ENCODE measurements around the gene USP25.

USP25 gene

DNA sequence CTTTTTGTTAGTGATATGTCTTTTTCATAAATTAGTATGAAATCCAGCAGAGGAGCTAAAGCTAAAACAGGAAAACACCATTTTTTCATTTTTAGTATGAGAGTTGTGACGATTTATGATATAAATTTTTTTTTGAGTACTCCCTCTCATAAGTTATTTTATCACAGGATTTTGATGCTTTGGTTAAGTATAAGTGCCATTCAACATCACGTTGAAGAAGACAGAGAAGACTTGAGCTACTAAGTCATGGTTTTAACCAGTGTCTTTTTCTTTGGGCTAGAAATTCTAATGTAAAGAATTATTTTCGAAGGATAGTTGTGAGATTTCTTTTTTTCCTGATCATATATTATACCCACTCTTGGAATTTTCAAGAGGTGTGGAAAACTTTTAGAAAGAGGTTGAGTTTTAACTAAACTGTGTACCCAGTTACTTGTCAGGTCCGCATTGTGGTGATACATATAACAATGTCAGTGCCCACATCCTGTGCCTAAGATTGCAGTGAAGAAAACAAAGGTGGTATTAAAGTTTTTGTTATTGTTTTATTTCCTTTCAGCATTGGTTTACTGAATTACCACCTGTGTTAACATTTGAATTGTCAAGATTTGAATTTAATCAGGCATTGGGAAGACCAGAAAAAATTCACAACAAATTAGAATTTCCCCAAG is 93.8 kb downstream of the USP25 start:
- no peak for DNase-seq

DNA sequence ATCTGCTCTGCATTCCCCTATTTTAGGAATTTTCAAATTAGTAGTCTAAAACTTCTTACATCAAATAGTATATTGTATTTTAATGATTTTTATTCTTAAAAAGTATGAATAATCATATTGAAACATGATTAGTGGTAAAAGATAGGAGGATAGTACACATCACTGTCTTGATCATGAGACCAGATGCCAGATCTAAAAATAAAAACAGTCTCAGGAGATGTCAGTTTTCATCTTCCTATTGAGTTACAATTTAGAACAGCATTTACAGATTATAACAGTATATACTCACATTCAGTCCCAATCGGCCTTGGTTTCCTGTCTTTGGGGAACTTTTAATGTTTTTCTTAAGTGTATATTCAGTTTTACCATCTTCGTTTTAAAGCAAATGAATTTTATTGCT is 95.9 kb downstream of the USP25 start:
- no peak for DNase-seq

DNA sequence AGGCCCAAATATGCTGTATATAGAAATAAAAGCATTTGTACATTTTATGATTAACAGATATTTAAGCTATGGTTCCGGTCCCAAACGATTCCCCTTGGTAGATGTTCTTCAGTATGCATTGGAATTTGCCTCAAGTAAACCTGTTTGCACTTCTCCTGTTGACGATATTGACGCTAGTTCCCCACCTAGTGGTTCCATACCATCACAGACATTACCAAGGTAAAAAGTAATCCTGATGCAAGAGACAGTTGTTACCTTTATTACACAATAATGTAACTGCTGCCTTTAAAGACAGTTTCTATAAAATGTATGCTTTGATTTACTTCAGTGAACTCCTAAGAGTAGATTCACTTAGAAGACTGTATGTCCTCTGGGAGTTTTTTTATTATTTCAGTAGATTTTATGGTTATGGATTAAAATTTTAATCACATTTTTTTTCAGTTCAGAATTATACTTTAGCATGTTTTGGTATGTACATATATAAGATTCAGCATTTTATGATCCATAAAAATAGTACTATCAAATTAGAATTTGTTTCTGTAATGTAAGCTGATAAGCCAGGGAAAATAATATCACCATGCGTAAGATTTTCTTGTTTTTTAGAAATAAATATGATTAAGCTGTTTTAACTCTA is 96.5 kb downstream of the USP25 start:
- DNase-seq = peak in 1 of 2 experiments; percentile 13

DNA sequence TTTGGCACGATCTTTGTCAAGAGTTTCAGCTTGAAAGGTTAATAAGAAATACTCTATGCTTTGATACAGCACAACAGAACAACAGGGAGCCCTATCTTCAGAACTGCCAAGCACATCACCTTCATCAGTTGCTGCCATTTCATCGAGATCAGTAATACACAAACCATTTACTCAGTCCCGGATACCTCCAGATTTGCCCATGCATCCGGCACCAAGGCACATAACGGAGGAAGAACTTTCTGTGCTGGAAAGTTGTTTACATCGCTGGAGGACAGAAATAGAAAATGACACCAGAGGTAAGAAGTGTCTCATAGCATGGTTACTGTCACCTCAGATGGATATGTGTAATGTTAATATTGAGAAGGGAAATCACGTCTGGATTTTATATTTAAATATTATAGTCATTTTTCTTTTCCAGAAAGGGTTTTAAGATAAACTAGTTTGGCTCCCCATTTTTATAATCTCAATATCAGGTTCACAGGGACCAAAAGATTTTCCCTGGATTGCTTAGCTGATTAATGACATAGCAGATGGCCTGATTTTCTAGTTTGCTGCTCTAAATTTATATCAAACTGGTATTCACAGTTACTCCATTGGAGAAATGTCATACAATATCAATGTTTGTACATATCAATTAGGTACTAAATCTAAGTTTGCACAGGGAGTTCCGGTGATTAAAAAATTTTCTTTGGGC is 97.3 kb downstream of the USP25 start:
- peak; percentile 46 to 49 for DNase-seq

DNA sequence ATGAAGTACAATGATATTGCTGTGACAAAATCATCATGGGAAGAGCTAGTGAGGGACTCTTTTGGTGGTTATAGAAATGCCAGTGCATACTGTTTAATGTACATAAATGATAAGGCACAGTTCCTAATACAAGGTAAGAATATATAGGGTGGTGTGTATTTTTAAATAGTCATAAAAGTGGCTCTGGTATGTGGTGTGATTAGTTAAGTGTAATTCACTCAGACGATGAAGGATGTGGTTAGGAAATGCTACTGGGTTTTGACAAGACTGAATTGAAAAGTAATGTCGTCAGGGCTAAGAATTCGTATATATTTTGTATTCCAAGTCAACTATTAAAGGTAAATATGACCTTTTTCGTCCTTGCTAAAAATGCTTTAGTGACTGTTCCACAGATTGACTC is 101.7 kb downstream of the USP25 start:
- no peak for DNase-seq

DNA sequence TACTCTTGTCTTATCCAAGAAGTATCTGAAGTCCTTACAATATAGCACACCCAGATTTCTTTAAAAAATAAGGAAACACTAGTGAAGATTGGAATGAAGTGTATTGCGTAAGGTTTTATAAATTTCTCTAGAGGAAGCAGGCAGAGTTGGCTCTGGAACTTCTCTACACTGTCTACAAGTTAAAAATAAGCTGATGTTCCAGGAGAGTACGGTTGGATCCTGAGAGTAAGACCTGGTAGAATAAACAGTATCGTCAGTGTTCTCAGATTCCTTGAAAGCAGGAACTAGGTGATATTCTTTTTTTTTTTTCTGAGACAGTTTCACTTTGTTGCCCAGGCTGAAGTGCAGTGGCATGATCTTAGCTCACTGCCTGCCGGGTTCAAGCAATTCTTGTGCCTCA is 107.9 kb downstream of the USP25 start:
- DNase-seq = no peak

DNA sequence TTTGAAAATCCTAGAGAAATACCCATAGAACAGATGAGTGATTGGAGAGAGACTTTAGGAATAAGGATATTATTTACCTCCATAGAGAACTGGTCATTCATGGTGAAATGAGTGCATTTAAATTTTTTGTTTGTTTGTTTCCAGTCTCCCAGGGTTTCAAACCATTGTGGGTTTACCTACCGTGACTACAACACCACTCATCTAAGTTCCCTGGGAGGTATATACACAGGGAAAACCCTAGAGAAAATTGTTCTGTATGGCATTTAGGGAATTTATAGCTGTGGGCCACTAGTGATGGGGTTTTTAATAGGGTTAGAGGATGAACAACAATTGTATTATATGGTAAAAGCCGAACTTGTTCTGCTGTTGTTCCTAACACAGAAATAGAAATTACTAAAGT is 109.2 kb downstream of the USP25 start:
- DNase-seq = no peak

DNA sequence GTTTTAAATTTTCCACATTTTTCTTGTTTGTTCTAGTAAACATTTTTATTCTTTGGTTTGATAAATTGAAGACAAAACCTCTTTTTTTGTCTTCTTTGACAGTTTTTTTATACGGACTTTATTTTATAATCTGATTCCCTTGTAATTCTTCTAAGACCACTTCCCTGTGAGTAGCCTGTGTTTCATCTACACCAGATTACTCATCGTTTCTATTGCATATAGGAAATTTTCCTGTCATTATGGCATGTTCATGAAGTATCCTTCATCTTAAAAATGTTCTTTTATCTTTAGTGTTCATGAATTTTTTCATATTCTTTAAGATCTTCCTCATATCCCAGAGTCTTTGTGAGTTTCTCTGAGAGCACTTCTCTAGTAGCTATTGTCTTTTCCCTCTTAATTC is 109.8 kb downstream of the USP25 start:
- no peak for DNase-seq

DNA sequence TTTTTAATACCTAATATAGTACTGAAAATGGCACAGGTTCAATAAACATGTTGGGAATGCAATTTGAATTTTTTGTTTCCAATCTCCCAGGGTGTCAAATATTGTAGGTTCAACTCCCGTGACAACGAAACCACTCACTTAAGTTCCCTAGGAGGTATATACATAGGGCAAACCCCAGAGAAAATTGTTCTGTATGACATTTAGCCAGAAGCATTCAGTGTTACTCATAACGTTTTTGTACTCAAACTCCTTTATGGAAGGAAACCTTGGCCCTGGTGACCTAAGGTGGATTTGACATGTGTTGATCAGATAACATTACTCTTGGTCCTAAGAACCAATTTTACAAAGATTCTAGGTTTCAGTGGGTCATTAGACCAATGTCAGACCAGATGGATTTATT is 110.6 kb downstream of the USP25 start:
- DNase-seq = no peak

DNA sequence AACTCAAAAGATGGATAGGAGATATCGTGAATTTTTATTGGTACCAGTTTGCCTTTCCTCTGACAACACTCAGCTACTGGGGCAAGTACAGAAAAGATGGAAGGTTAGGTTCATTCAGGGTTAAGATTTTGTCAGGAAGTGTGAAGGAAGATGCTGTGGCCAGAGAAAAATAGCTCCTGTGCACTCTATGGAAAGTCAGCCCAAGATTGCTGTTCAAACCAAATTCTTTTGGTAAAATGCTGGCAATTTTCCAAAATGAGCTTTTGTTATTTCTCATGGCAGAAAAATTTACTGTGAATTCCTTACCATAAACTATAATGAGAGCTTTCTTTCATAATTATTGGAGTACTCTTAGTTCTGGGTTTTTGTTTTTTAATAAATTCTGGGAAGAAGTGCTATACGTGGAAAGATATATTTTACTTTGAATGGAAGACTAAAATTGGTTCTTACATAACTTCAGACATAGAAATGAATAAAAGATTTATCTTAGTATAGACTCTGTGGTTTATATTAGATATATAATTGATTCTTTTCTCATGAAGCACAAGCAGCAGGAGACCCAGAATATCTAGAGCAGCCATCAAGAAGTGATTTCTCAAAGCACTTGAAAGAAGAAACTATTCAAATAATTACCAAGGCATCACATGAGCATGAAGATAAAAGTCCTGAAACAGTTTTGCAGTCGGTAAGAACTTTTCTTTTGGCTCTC is 112.2 kb downstream of the USP25 start:
- no peak for DNase-seq

DNA sequence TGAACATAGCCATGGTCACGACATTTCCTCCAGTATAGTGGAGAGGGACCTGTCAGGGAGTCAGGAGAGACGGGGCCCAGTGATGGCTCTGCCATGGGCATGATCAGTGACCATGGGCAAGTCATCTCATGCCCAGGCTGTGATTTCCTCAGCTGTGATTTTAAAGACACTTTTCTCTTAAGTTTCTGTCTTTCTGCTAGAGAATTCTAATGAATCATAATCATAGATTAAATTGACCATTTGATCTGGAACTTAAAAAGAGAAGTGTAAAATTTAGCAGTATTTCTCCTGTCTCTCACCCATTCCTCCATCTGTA is 112.7 kb downstream of the USP25 start:
- DNase-seq = no peak

DNA sequence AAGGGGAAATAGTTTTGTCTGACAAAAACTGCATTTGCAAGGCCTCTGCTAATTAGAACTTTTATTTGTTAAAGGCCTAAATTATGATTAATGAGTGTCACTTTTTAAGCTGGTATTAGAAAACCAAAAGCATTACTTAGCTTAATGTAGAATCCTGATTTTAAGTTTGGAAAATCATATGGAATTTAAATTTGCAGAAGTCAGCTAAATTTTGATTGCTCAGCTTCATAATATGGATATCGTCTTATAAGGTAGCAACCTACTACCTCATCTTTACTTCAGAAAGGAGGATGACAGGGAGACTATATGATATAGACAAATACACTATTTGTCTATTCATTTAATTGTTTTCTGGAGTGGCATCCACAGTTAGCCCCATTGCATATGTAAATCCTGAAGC is 114.0 kb downstream of the USP25 start:
- DNase-seq = no peak

DNA sequence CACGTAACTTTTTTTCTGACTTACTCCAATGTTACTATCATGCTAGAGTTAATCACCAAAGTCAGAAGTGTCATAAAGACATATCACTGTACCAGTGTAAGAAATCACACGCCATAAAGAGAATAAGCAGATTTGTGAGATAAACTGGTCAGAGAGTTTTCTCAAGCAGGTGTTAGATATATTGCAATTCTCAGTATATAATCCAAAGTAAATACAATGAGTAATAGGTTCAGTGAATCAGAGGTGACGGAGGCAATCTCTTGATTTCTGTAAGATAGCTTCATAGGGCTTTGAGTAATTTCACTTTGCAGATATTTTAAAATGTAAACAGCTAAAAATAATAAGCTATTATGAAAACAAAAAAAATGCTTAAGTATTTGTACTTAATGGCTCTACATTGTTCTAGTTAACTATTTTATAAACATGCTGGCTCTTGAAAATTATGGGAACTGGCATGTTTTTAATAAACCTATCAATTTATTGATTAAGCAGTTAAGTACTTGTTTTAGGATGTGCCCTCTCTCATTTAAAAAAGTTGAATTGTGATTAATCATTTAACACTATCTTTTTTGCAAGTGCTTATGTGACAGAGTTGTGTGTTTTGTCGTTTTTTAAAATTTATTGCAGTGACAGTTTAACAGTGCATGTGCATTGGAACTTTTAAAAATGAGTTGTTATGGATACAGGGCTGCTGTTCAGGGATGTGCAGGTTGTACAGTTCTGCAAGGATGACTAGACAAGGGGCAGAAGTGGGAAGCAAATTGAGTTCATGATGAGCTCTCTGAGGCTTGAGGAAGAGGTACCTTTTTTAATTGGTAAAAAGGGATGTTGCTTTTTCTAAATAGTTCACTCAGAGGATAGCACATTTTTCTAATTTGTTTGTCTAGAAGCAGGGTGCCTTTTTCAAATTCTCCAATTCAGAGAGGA is 119.1 kb downstream of the USP25 start:
- DNase-seq = no peak

DNA sequence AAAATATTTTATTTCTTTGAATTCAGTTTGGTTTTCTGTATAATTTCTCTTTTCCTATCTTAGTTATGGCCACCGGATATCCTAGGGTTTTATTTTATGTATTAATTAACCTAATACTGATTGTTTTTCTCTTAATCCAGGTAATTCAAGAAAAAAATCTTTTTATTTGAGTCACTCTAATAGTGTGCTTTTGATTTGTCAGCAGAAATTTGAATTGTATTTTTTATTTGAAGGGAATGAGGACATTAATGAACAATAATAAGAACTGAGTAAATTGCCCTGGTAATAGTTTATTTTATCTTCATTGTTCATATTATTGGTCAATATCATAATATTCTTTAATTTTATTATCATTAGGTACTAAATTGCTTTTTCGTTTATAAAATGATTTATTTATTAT is 120.1 kb downstream of the USP25 start:
- DNase-seq = no peak

DNA sequence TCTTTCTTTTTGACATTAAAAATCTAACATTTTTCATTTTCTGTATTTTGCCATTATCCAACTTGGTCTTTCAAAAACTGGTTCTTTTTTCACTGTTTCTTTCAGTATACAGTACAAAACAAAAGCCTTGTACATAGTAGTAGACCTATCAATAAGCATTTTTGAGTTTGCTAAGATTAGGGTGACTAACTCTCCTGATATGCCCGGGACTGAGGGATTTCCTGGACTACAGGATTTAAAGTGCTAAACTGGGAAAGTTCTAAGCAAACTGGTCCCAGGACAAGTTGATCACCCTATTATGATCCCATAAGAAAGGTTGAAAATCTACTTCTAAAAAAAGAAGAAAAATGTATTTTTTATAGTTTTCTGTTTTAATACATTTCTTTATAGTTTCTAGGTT is 120.9 kb downstream of the USP25 start:
- no peak for DNase-seq

DNA sequence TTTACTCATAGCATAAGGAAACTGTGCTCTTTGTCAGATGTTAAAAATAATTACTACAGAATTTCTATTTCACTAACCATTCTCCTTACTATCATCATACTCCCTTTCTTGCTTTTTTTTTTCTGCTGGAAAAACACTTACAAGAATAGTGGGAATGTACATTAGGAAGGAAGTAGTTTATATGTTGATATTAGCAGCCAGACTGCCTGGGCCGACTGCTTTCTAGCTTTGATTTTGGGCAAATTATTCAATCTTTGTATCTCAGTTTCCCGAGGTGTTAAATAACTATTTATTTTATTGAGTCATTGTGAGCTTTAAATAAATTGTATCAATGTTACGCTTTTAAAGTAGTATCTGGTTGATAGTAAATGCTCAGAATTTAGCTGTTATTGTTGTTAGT is 122.4 kb downstream of the USP25 start:
- DNase-seq = no peak

DNA sequence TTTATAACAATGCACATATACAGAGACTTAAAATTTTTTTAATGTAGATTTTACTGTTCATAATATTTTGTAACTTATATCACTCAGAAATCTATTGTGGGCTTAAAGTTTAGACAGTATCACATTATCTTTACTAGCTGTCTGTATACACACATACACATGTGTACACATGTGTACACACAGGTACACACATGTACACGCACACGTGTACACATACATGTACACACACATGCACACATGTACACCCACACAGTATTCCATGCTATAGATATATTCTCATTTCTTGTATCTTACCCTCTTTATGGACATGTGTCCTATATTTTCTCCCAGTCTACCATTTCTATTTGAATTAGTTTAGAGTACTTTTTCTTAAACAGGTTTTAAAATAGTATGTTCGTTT is 123.3 kb downstream of the USP25 start:
- DNase-seq = no peak

DNA sequence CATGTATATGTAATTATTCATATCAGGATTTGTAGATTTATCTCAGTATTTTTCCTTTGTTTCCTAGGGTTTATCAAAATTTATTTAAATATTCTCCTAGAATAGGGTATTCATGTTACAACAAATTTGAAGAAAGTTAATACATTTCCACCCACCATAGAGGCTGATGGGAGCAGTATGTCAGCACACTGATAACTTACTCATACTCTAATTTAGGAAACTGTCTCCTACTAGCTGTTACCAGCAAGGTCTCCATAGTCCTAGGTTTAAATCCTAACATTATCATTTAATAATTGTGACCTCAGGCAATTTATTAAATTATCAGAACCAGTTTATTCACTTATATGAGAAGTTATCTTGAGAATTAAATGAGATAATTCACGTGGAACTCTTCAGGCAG is 127.0 kb downstream of the USP25 start:
- DNase-seq = no peak

DNA sequence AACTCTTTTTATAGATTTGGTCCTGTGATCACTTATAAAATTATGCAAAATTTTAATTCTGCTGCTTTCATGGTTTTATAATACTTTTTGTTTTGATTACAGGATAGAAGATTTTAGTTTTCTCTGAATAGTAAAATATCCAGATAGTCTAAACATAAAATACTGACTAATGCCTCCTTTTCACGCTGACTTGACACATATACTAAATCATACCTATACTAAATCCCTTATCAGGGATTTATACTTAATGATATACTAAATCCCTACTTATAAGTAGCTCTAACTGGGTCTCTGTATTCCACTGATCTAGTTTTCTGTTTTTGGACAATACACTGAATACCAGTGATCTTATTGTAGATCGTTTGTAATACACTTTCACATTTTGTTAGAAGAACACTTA is 128.0 kb downstream of the USP25 start:
- DNase-seq = no peak

DNA sequence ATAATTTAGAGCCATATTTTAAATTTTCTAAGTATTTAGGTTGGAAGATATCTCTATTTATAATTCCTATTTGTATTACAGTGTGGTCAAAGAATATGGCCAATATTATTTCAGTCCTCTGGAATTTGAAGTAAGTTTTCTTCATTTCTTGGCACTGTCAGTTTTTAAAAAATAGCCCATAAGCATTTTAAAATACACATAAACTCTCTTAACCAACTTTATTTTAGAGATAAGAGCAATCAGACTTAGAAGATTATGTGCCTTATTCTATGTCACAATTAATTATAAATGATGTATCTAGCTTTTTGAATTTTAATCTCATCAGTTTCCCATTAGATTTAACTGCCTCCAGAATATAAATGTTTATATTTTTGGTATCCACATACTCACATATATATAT is 130.8 kb downstream of the USP25 start:
- DNase-seq = no peak

DNA sequence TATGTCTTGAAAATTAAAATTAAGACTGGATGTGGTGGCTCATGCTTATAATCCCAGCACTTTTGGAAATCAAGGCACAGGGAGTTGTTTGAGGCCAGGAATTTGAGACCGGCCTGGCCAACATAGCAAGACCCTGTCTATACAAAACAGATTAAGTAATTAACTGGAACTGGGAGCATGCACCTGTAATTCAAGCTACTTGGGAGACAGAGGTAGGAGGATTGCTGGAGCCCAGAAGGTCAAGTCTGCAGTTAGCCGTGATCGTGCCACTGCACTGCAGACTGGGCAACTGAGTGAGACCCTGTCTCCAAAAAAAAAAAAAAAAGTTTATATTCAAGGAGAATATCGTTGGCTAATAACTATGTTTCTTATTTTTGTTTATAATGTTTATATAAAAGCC is 139.2 kb downstream of the USP25 start:
- DNase-seq = no peak

DNA sequence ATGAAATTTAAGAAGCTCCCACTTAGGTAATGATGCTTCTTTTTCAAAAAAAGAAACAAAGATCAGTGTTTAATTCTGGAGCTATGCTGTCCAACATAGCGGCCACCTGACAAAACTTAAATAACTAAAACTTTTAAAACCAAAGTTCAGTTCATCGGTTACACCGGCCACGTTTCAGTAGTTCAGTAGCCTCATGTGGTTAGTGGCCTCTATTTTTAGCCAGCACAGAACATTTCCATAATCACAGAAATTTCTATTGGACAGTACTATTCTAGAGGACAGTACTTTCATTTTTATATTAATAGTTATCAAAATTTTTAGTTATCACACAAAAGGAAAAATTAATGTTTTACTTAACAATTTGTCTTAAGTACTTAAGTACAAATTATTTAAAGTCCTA is 141.0 kb downstream of the USP25 start:
- DNase-seq = no peak

DNA sequence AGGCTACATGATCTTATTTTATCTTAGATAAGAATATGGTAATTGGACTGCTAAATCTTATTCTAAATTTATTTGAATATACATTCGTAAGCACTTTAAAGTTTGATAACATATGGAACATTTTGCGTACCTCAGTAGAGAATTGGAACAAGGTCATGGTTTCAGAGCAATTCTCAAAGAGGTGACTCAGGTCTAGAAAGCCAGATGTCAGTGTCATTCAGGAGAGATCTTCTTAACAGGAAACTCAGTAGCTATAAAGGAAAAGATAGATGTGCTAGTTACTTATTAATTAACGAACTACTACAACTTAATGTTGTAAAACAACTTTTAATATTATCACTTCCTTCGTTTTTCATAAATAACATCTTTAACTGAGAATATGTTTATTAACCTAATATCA is 142.5 kb downstream of the USP25 start:
- DNase-seq = no peak
